Loucy (cell line): Measurements from ENCODE around the gene HS3ST4.

Source experiments
- H2AFZ ChIP-seq: fragments of 200-600 bp; sonication (generic); 2 replicates; pipeline ENCODE4 v1.6.0; 2016; ENCODE audit warnings: antibody characterized with exemption, mild to moderate bottlenecking, low read length, moderate library complexity
- H3F3A ChIP-seq: fragments of 200-600 bp; 2 replicates; pipeline ENCODE4 v1.6.0; 2016; ENCODE audit warnings: antibody characterized with exemption, low read depth, mild to moderate bottlenecking
- H3K27me3 ChIP-seq: fragments of 200-600 bp; sonication (generic); 2 replicates; pipeline ENCODE4 v1.6.1; 2014; ENCODE audit warnings: low read length, mild to moderate bottlenecking; ENCODE audit not compliant: insufficient read depth, poor library complexity, severe bottlenecking
- H3K36me3 ChIP-seq: fragments of 200-600 bp; sonication (generic); 2 replicates; pipeline ENCODE4 v1.6.1; 2016; ENCODE audit warnings: low read length; ENCODE audit not compliant: insufficient read depth
- H3K4me1 ChIP-seq: fragments of 200-600 bp; sonication (generic); 2 replicates; pipeline ENCODE4 v1.5.1; 2014; ENCODE audit warnings: low read length, mild to moderate bottlenecking; ENCODE audit not compliant: insufficient read depth, poor library complexity, severe bottlenecking
- H3K4me2 ChIP-seq: fragments of 200-600 bp; sonication (generic); 2 replicates; pipeline ENCODE4 v1.6.0; 2014; ENCODE audit warnings: antibody characterized with exemption, low read length, low read depth, mild to moderate bottlenecking; ENCODE audit not compliant: poor library complexity, severe bottlenecking
- H3K4me3 ChIP-seq: fragments of 200-600 bp; sonication (generic); 2 replicates; pipeline ENCODE4 v1.5.1; 2014; ENCODE audit warnings: low read length, mild to moderate bottlenecking, mixed read lengths; ENCODE audit not compliant: poor library complexity, severe bottlenecking
- H3K79me2 ChIP-seq: fragments of 200-600 bp; sonication (generic); 2 replicates; pipeline ENCODE4 v1.6.1; 2014; ENCODE audit warnings: low read length; ENCODE audit not compliant: insufficient read depth
- H3K9ac ChIP-seq: fragments of 200-600 bp; sonication (generic); 2 replicates; pipeline ENCODE4 v1.6.0; 2014; ENCODE audit warnings: mild to moderate bottlenecking, low read depth, low read length, moderate library complexity; ENCODE audit not compliant: poor library complexity, severe bottlenecking
- H3K9me2 ChIP-seq: fragments of 200-600 bp; sonication (generic); replicated peaks from 2 replicates; pipeline ENCODE4 v1.6.1; 2016; ENCODE audit warnings: low read depth, low read length, mixed read lengths
- H3K9me3 ChIP-seq: fragments of 200-600 bp; sonication (generic); 2 replicates; pipeline ENCODE4 v1.6.1; 2014; ENCODE audit warnings: mild to moderate bottlenecking, antibody characterized with exemption, low read length, low read depth; ENCODE audit not compliant: insufficient read depth
- H4K20me1 ChIP-seq: fragments of 200-600 bp; sonication (generic); 2 replicates; pipeline ENCODE4 v1.6.0; 2014; ENCODE audit warnings: antibody characterized with exemption, low read length, mild to moderate bottlenecking; ENCODE audit not compliant: insufficient read depth, poor library complexity, severe bottlenecking
- EZH2phosphoT487 ChIP-seq: fragments of 200-600 bp; IDR thresholded peaks from 2 replicates; pipeline ENCODE4 v1.6.1; 2018; ENCODE audit warnings: antibody characterized with exemption, mild to moderate bottlenecking, moderate library complexity, borderline replicate concordance
- TF ChIP-seq, protein P1 (sequence below): fragments of 200-600 bp; sonication (generic); conservative IDR thresholded peaks from 2 replicates; pipeline ENCODE4 v1.5.1; 2014; ENCODE audit warnings: mild to moderate bottlenecking, antibody characterized with exemption, low read length

The HS3ST4 gene

DNA sequence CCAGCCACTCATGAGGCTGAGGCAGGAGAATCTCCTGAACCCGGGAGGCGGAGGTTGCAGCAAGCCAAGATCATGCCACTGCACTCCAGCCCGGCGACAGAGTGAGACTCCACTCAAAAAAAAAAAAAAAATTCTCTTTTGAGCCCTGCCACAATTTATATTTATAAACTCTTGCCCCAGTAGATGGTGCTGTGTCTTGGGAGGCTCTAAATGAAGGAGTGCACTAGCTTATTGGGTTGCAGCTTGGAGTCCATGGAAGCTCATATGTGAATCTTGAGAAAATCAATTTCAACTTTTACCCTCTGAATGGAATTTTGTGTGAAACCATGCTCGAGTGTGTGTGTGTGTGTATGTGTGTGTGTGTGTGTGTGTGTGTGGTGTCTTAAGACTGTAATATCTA is 420.1 kb downstream of the HS3ST4 start:
- Histone ChIP-seq H3K4me2 (no peak overlapping the region), H3K4me1 (no peaks in the 10 kb centered on the region), H4K20me1 (no peaks in the 10 kb centered on the region), H3K9me3 (no peaks in the 10 kb centered on the region), H3K9me2 (no peaks in the 10 kb centered on the region), H3F3A (no peaks in the 10 kb centered on the region), H2AFZ (no peak overlapping the region), H3K4me3 (no peak overlapping the region), H3K79me2 (no peaks in the 10 kb centered on the region), H3K36me3 (no peaks in the 10 kb centered on the region), H3K9ac (no peak overlapping the region), H3K27me3 (no peaks in the 10 kb centered on the region)
- TF ChIP-seq, protein P1, sequence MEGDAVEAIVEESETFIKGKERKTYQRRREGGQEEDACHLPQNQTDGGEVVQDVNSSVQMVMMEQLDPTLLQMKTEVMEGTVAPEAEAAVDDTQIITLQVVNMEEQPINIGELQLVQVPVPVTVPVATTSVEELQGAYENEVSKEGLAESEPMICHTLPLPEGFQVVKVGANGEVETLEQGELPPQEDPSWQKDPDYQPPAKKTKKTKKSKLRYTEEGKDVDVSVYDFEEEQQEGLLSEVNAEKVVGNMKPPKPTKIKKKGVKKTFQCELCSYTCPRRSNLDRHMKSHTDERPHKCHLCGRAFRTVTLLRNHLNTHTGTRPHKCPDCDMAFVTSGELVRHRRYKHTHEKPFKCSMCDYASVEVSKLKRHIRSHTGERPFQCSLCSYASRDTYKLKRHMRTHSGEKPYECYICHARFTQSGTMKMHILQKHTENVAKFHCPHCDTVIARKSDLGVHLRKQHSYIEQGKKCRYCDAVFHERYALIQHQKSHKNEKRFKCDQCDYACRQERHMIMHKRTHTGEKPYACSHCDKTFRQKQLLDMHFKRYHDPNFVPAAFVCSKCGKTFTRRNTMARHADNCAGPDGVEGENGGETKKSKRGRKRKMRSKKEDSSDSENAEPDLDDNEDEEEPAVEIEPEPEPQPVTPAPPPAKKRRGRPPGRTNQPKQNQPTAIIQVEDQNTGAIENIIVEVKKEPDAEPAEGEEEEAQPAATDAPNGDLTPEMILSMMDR = no peak
- TF ChIP-seq EZH2phosphoT487 = no peak

DNA sequence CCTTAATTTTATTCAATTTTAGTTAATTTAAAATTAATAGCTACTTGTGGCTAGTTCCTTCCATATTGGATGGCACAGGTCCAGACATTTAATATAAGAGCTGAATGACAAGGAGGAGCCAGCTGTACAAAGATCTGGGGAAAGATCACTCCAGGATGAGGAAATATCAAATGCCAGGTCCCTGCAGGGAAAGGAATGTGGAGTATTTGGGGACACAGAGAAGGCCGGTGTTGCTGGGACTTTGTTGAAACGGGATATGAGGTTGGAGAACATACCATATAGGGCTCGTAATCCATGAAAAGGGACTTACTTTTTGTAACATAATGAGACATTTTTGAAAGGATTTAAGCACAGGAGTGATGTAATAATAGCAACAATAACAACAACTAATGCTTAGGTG is 426.8 kb downstream of the HS3ST4 start:
- Histone ChIP-seq H3K9me3 (no peaks in the 10 kb centered on the region), H3K27me3 (no peaks in the 10 kb centered on the region), H3K9me2 (no peaks in the 10 kb centered on the region), H3K4me3 (no peak overlapping the region), H4K20me1 (no peaks in the 10 kb centered on the region), H3K4me2 (no peak overlapping the region), H2AFZ (no peak overlapping the region), H3K9ac (no peak overlapping the region), H3F3A (no peaks in the 10 kb centered on the region), H3K36me3 (no peaks in the 10 kb centered on the region), H3K4me1 (no peaks in the 10 kb centered on the region), H3K79me2 (no peaks in the 10 kb centered on the region)
- no peak for TF ChIP-seq EZH2phosphoT487
- TF ChIP-seq, protein P1 = no peak

DNA sequence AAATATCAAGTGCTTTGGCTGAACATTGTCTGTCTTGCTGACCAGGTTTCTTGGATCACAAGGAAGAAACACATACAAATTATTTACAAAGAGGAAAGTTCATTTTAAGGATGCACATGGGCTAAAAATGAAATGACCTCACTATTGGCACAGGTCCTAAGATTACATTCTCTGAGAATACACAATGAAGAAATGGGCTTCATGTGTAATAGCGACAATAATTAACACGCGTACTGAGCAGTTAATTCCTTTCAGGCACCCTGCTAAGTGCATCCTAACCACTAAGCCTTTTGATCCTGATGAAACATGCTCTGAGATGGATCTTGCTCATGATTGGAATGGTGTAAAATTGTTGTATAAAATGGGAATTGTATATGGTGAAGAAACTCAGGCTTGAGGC is 429.0 kb downstream of the HS3ST4 start:
- no peaks in the 10 kb centered on the region for H3K79me2 ChIP-seq
- H3K4me2 ChIP-seq = no peak overlapping the region
- no peak overlapping the region for H3K9ac ChIP-seq
- H3K36me3 ChIP-seq = no peaks in the 10 kb centered on the region
- no peak overlapping the region for H3K4me3 ChIP-seq
- no peaks in the 10 kb centered on the region for H3K9me3 ChIP-seq
- H3F3A ChIP-seq = no peaks in the 10 kb centered on the region
- no peaks in the 10 kb centered on the region for H3K4me1 ChIP-seq
- no peaks in the 10 kb centered on the region for H3K27me3 ChIP-seq
- H4K20me1 ChIP-seq = no peaks in the 10 kb centered on the region
- TF ChIP-seq, protein P1 = no peak
- TF ChIP-seq EZH2phosphoT487 = no peak
- H2AFZ ChIP-seq = no peak overlapping the region
- H3K9me2 ChIP-seq = no peaks in the 10 kb centered on the region
